Osteoblast (primary cell): ENCODE measurements around the gene WDR70. TPM values are rescaled to one million over a fixed set of nuclear protein-coding genes. Genes with fewer than 3 reads are reported as not detected.
A peak's percentile ranks its signal among the peaks of the same experiment; 100 is the strongest.

ENCODE experiments used
- DNase-seq: peaks from one replicate; pipeline ENCODE4 v3.0.0; 2011; ENCODE audit warnings: low spot score, mixed read lengths; ENCODE audit not compliant: insufficient read length; ENCODE audit errors: missing footprints
- H2AFZ ChIP-seq: 2 replicates; pipeline ENCODE4 v1.6.0; 2011; ENCODE audit warnings: mild to moderate bottlenecking, low read length
- H3K27ac ChIP-seq: 2 replicates; pipeline ENCODE4 v1.5.1; 2011; ENCODE audit warnings: mild to moderate bottlenecking, low read depth, low read length, moderate library complexity
- H3K27me3 ChIP-seq: 2 replicates; pipeline ENCODE4 v1.6.0; 2012; ENCODE audit warnings: mild to moderate bottlenecking, control low read depth, inconsistent platforms, low read length, moderate library complexity; ENCODE audit not compliant: insufficient read depth
- H3K36me3 ChIP-seq: 2 replicates; pipeline ENCODE4 v1.5.1; 2011; ENCODE audit warnings: mild to moderate bottlenecking, low read length, control low read depth, moderate library complexity; ENCODE audit not compliant: insufficient read depth
- H3K4me1 ChIP-seq: 2 replicates; pipeline ENCODE4 v1.5.1; 2011; ENCODE audit warnings: mild to moderate bottlenecking, low read length, control low read depth, moderate library complexity; ENCODE audit not compliant: insufficient read depth
- H3K4me2 ChIP-seq: 2 replicates; pipeline ENCODE4 v1.6.0; 2011; ENCODE audit warnings: mild to moderate bottlenecking, low read length; ENCODE audit not compliant: insufficient read depth
- H3K4me3 ChIP-seq: fragments of 200-600 bp; sonication (generic); 3 replicates; pipeline ENCODE4 v1.5.1; 2012; ENCODE audit warnings: mild to moderate bottlenecking, low read length, inconsistent platforms; ENCODE audit not compliant: insufficient read depth
- H3K79me2 ChIP-seq: 2 replicates; pipeline ENCODE4 v1.6.0; 2012; ENCODE audit warnings: mild to moderate bottlenecking, low read length, control low read depth, inconsistent platforms; ENCODE audit not compliant: insufficient read depth
- H3K9me3 ChIP-seq: 2 replicates; pipeline ENCODE4 v1.5.1; 2011; ENCODE audit warnings: low read depth, low read length, control low read depth
- H4K20me1 ChIP-seq: 2 replicates; pipeline ENCODE4 v1.6.0; 2012; ENCODE audit warnings: mild to moderate bottlenecking, low read length, control low read depth; ENCODE audit not compliant: insufficient read depth
- total RNA-seq: library from RNA; depleted of rRNA; stranded (reverse); fragments of >200 nt; gene quantifications from 2 replicates; pipeline ENCODE4 v1.2.3, GENCODE V29; 2012
- TF ChIP-seq, protein P1 (sequence below): IDR thresholded peaks from 2 replicates; pipeline ENCODE4 v1.5.1; 2011; ENCODE audit warnings: mild to moderate bottlenecking, low read depth, low read length, moderate library complexity; ENCODE audit errors: extremely low read depth

The WDR70 gene
- total RNA-seq, 1 donor: 32.2 TPM

DNA sequence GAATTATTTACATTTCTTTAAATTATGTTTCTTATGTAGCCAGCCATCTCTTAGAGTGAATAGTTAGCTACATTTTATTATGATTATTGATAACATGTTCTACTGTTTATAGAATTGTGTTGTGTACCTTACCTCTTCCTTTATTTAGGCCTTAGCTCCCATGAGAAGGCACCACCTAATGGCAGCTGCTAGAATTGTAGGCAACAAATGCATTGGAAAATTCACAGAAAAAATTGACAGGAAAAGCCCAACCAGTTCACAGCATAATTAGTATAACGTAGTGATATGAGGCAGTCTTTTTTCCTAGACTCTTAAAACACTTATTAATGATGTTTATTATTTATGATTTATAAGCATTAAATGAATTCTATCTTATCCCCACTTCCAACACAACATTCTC lies 175.8 kb downstream of the WDR70 start:
- H3K27me3 ChIP-seq: no peaks in the 10 kb centered on the region
- H3K79me2 ChIP-seq: no peaks in the 10 kb centered on the region
- DNase-seq: no peak
- H2AFZ ChIP-seq: no peak overlapping the region
- TF ChIP-seq, protein P1, sequence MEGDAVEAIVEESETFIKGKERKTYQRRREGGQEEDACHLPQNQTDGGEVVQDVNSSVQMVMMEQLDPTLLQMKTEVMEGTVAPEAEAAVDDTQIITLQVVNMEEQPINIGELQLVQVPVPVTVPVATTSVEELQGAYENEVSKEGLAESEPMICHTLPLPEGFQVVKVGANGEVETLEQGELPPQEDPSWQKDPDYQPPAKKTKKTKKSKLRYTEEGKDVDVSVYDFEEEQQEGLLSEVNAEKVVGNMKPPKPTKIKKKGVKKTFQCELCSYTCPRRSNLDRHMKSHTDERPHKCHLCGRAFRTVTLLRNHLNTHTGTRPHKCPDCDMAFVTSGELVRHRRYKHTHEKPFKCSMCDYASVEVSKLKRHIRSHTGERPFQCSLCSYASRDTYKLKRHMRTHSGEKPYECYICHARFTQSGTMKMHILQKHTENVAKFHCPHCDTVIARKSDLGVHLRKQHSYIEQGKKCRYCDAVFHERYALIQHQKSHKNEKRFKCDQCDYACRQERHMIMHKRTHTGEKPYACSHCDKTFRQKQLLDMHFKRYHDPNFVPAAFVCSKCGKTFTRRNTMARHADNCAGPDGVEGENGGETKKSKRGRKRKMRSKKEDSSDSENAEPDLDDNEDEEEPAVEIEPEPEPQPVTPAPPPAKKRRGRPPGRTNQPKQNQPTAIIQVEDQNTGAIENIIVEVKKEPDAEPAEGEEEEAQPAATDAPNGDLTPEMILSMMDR: peak; percentile 35
- H3K27ac ChIP-seq: no peak overlapping the region
- H3K36me3 ChIP-seq: no peaks in the 10 kb centered on the region
- no peaks in the 10 kb centered on the region for H4K20me1 ChIP-seq
- H3K9me3 ChIP-seq: no peaks in the 10 kb centered on the region
- H3K4me1 ChIP-seq: peaks cover 12% of the 10 kb centered on the region
- no peak overlapping the region for H3K4me3 ChIP-seq
- no peak overlapping the region for H3K4me2 ChIP-seq

DNA sequence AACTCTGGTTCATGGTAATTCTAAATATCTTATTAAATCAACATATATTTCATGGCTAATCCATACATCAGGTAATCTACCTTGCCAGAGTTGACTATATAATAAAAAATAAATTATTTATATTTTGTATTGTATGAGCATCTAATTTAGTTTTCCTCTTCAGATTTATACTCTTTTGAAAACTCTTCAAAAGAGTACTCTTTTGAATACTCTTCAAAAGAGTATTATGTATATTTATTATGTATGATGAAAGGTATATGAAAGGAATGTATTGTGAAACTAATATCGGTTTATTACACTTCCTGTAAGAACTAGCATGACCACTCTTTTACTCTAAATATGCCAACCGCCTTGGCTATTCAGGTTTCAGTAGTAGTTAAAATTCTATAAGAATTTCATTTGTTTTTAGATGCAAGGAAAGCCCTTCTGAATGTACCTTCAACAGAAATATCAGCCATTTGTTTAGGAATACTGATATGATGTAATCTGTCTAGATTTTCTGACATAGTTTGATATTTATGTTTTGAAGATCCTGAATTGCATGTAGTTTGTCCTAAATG lies 178.7 kb downstream of the WDR70 start:
- H3K4me3 ChIP-seq: no peak overlapping the region
- no peaks in the 10 kb centered on the region for H3K27me3 ChIP-seq
- no peak overlapping the region for H2AFZ ChIP-seq
- TF ChIP-seq, protein P1: no peak
- H3K9me3 ChIP-seq: no peaks in the 10 kb centered on the region
- no peak for DNase-seq
- no peak overlapping the region for H3K4me2 ChIP-seq
- peaks cover 9% of the 10 kb centered on the region for H3K4me1 ChIP-seq
- H3K27ac ChIP-seq: no peak overlapping the region
- H3K79me2 ChIP-seq: no peaks in the 10 kb centered on the region
- no peaks in the 10 kb centered on the region for H3K36me3 ChIP-seq
- H4K20me1 ChIP-seq: no peaks in the 10 kb centered on the region

GRCh38 chr5:37565062-37565670 lies 186.0 kb downstream of the WDR70 start:
- Histone ChIP-seq H2AFZ (no peak overlapping the region), H3K36me3 (no peaks in the 10 kb centered on the region), H4K20me1 (no peaks in the 10 kb centered on the region), H3K79me2 (no peaks in the 10 kb centered on the region), H3K9me3 (no peaks in the 10 kb centered on the region), H3K27me3 (no peaks in the 10 kb centered on the region), H3K4me3 (no peak overlapping the region), H3K4me1 (no peaks in the 10 kb centered on the region), H3K4me2 (no peak overlapping the region), H3K27ac (no peak overlapping the region)
- no peak for DNase-seq
- TF ChIP-seq, protein P1: no peak

GRCh38 chr5:37567566-37567965 lies 188.4 kb downstream of the WDR70 start:
- no peak overlapping the region for H3K4me2 ChIP-seq
- H3K36me3 ChIP-seq: no peaks in the 10 kb centered on the region
- no peaks in the 10 kb centered on the region for H3K27me3 ChIP-seq
- no peak overlapping the region for H2AFZ ChIP-seq
- DNase-seq: no peak
- H3K27ac ChIP-seq: no peak overlapping the region
- H3K4me1 ChIP-seq: no peaks in the 10 kb centered on the region
- H3K4me3 ChIP-seq: no peak overlapping the region
- no peaks in the 10 kb centered on the region for H3K9me3 ChIP-seq
- TF ChIP-seq, protein P1: no peak
- H4K20me1 ChIP-seq: no peaks in the 10 kb centered on the region
- H3K79me2 ChIP-seq: no peaks in the 10 kb centered on the region
